DOHH2 (cell line): ENCODE measurements around the gene TMEM14A.

Experiments used
- CTCF ChIP-seq: fragments of 200-600 bp; sonication (generic); IDR thresholded peaks from one replicate; pipeline ENCODE4 v1.5.1; 2014; ENCODE audit warnings: antibody characterized with exemption, mild to moderate bottlenecking, low read depth, low read length; ENCODE audit not compliant: poor library complexity, severe bottlenecking
- EZH2phosphoT487 ChIP-seq: fragments of 200-600 bp; sonication (generic); IDR thresholded peaks from 2 replicates; pipeline ENCODE4 v1.6.1; 2017; ENCODE audit warnings: borderline replicate concordance, mild to moderate bottlenecking, antibody characterized with exemption, low read length, moderate library complexity, mixed read lengths

GRCh38 chr6:52635049-52635577 is 35.8 kb upstream of the TMEM14A start:
- TF ChIP-seq CTCF (no peak), EZH2phosphoT487 (no peak)
